ENCODE measurements around the gene GLRX.
A peak's percentile ranks its signal among the peaks of the same experiment; 100 is the strongest.

The GLRX gene

GRCh38 chr5:95781101-95781583 lies 41.4 kb downstream of the GLRX start:
- no peaks in the 10 kb centered on the region for H3K36me3 Mint-ChIP-seq (ENCODE audit: low read depth)
- H3K27me3 Mint-ChIP-seq (ENCODE audit: low read depth): peaks cover 6% of the 10 kb centered on the region
- no peaks in the 10 kb centered on the region for H3K9me3 Mint-ChIP-seq
- no peak overlapping the region for H3K27ac Mint-ChIP-seq
- peak; percentile 56 for DNase-seq (ENCODE audit: low spot score)
- H3K4me1 Mint-ChIP-seq (ENCODE audit: low read depth): peaks cover 18% of the 10 kb centered on the region
- H3K4me3 Mint-ChIP-seq: peak overlapping the region; percentile 68

GRCh38 chr5:95780597-95780996 lies 41.9 kb downstream of the GLRX start:
- H3K36me3 Mint-ChIP-seq (ENCODE audit: low read depth): no peaks in the 10 kb centered on the region
- peaks cover under 1% of the 10 kb centered on the region for H3K27me3 Mint-ChIP-seq (ENCODE audit: low read depth)
- H3K27ac Mint-ChIP-seq: no peak overlapping the region
- DNase-seq (ENCODE audit: low spot score): no peak
- H3K9me3 Mint-ChIP-seq: no peaks in the 10 kb centered on the region
- H3K4me1 Mint-ChIP-seq (ENCODE audit: low read depth): peaks cover 18% of the 10 kb centered on the region
- H3K4me3 Mint-ChIP-seq: peak overlapping the region; percentile 68

GRCh38 chr5:95779611-95780010 lies 42.9 kb downstream of the GLRX start:
- Mint-ChIP-seq H3K27me3 (ENCODE audit: low read depth) (no peaks in the 10 kb centered on the region), H3K27ac (no peak overlapping the region), H3K4me1 (ENCODE audit: low read depth) (peaks cover 18% of the 10 kb centered on the region), H3K4me3 (no peak overlapping the region), H3K9me3 (no peaks in the 10 kb centered on the region), H3K36me3 (ENCODE audit: low read depth) (no peaks in the 10 kb centered on the region)
- DNase-seq (ENCODE audit: low spot score): no peak

GRCh38 chr5:95778713-95779436 lies 43.7 kb downstream of the GLRX start:
- peaks cover 19% of the 10 kb centered on the region for H3K4me1 Mint-ChIP-seq (ENCODE audit: low read depth)
- no peaks in the 10 kb centered on the region for H3K27me3 Mint-ChIP-seq (ENCODE audit: low read depth)
- no peaks in the 10 kb centered on the region for H3K36me3 Mint-ChIP-seq (ENCODE audit: low read depth)
- no peaks in the 10 kb centered on the region for H3K9me3 Mint-ChIP-seq
- H3K4me3 Mint-ChIP-seq: no peak overlapping the region
- no peak for DNase-seq (ENCODE audit: low spot score)
- H3K27ac Mint-ChIP-seq: no peak overlapping the region

- DNase-seq (ENCODE audit: low spot score): no peak
- Mint-ChIP-seq H3K4me3 (no peak overlapping the region), H3K27ac (no peak overlapping the region), H3K36me3 (ENCODE audit: low read depth) (no peaks in the 10 kb centered on the region), H3K4me1 (ENCODE audit: low read depth) (peaks cover 20% of the 10 kb centered on the region), H3K27me3 (ENCODE audit: low read depth) (peaks cover 4% of the 10 kb centered on the region), H3K9me3 (no peaks in the 10 kb centered on the region)
Measured at GRCh38 chr5:95777441-95777840, 45.1 kb downstream of the GLRX start.

- no peaks in the 10 kb centered on the region for H3K36me3 Mint-ChIP-seq (ENCODE audit: low read depth)
- no peaks in the 10 kb centered on the region for H3K9me3 Mint-ChIP-seq
- no peak overlapping the region for H3K27ac Mint-ChIP-seq
- no peak for DNase-seq (ENCODE audit: low spot score)
- H3K4me1 Mint-ChIP-seq (ENCODE audit: low read depth): peaks cover 2% of the 10 kb centered on the region
- peaks cover 22% of the 10 kb centered on the region for H3K27me3 Mint-ChIP-seq (ENCODE audit: low read depth)
- no peak overlapping the region for H3K4me3 Mint-ChIP-seq
Measured at GRCh38 chr5:95773335-95774059, 49.0 kb downstream of the GLRX start.

- H3K9me3 Mint-ChIP-seq: no peaks in the 10 kb centered on the region
- peaks cover 2% of the 10 kb centered on the region for H3K4me1 Mint-ChIP-seq (ENCODE audit: low read depth)
- no peaks in the 10 kb centered on the region for H3K36me3 Mint-ChIP-seq (ENCODE audit: low read depth)
- no peak for DNase-seq (ENCODE audit: low spot score)
- H3K4me3 Mint-ChIP-seq: no peak overlapping the region
- no peak overlapping the region for H3K27ac Mint-ChIP-seq
- peaks cover 27% of the 10 kb centered on the region for H3K27me3 Mint-ChIP-seq (ENCODE audit: low read depth)
Measured at GRCh38 chr5:95771892-95772291, 50.6 kb downstream of the GLRX start.

- H3K27me3 Mint-ChIP-seq (ENCODE audit: low read depth): peaks cover 28% of the 10 kb centered on the region
- no peaks in the 10 kb centered on the region for H3K9me3 Mint-ChIP-seq
- no peak overlapping the region for H3K4me3 Mint-ChIP-seq
- no peak for DNase-seq (ENCODE audit: low spot score)
- H3K36me3 Mint-ChIP-seq (ENCODE audit: low read depth): no peaks in the 10 kb centered on the region
- peaks cover 2% of the 10 kb centered on the region for H3K4me1 Mint-ChIP-seq (ENCODE audit: low read depth)
- no peak overlapping the region for H3K27ac Mint-ChIP-seq
Measured at GRCh38 chr5:95770830-95771708, 51.5 kb downstream of the GLRX start.

GRCh38 chr5:95768731-95769130 lies 53.8 kb downstream of the GLRX start:
- Mint-ChIP-seq H3K27me3 (ENCODE audit: low read depth) (peaks cover 46% of the 10 kb centered on the region), H3K4me1 (ENCODE audit: low read depth) (no peaks in the 10 kb centered on the region), H3K4me3 (no peak overlapping the region), H3K9me3 (no peaks in the 10 kb centered on the region), H3K36me3 (ENCODE audit: low read depth) (no peaks in the 10 kb centered on the region), H3K27ac (no peak overlapping the region)
- DNase-seq (ENCODE audit: low spot score): no peak

GRCh38 chr5:95763941-95764340 lies 58.6 kb downstream of the GLRX start:
- DNase-seq (ENCODE audit: low spot score): no peak
- no peak overlapping the region for H3K27ac Mint-ChIP-seq
- peaks cover 28% of the 10 kb centered on the region for H3K4me1 Mint-ChIP-seq (ENCODE audit: low read depth)
- H3K4me3 Mint-ChIP-seq: no peak overlapping the region
- no peaks in the 10 kb centered on the region for H3K9me3 Mint-ChIP-seq
- no peaks in the 10 kb centered on the region for H3K36me3 Mint-ChIP-seq (ENCODE audit: low read depth)
- H3K27me3 Mint-ChIP-seq (ENCODE audit: low read depth): peaks cover 43% of the 10 kb centered on the region

Data from T-helper 2 cell treated with Interferon-gamma antibody and Interleukin-4, amounts not matched to agents 5 μg/mL and 100 μg/mL, for 36 hours (primary cell).